ENCODE data around the gene PHKB.
"Not testable (repeated sequence)": the region's sequence is repeated elsewhere in the genome, so short reads cannot be mapped to it uniquely, and the experiment has no call there.

Gene PHKB

GRCh38 chr16:47470211-47470610 is 9.1 kb downstream of the PHKB start:
- in situ Hi-C loops (cut with MboI; ENCODE audit: low sequenced_read_pairs, unreplicated experiment), result no loop called here
- DNase-seq (ENCODE audit: low spot score), result no peak
- TF ChIP-seq, protein P1, sequence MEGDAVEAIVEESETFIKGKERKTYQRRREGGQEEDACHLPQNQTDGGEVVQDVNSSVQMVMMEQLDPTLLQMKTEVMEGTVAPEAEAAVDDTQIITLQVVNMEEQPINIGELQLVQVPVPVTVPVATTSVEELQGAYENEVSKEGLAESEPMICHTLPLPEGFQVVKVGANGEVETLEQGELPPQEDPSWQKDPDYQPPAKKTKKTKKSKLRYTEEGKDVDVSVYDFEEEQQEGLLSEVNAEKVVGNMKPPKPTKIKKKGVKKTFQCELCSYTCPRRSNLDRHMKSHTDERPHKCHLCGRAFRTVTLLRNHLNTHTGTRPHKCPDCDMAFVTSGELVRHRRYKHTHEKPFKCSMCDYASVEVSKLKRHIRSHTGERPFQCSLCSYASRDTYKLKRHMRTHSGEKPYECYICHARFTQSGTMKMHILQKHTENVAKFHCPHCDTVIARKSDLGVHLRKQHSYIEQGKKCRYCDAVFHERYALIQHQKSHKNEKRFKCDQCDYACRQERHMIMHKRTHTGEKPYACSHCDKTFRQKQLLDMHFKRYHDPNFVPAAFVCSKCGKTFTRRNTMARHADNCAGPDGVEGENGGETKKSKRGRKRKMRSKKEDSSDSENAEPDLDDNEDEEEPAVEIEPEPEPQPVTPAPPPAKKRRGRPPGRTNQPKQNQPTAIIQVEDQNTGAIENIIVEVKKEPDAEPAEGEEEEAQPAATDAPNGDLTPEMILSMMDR (IDR thresholded peaks at IDR 0.05; ENCODE audit: borderline replicate concordance, control extremely low read depth, extremely low read depth, insufficient read depth, missing control alignments), result no peak

DNA sequence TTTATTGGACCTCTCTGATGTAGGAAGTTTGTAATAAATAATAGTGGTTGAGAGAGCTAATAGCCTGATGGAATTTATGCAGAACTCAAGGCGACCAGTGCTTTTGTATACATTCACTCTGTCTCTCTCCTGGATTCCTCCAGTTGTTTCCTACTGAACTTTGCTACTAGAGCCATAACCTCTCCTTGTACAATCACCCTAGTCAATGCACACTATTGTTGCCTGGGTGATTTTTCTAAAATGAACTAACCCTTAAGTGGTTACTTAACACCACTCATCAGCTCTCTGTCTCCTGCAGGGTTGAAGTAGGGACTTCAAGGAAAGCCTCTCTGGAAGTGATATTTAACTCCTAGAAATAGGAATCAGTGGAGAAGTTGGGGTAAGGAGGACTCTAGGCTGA is 9.7 kb downstream of the PHKB start:
- DNase-seq (ENCODE audit: low spot score), result no peak
- TF ChIP-seq, protein P1 (IDR thresholded peaks at IDR 0.05; ENCODE audit: borderline replicate concordance, control extremely low read depth, extremely low read depth, insufficient read depth, missing control alignments), result no peak
- in situ Hi-C loops (cut with MboI; ENCODE audit: low sequenced_read_pairs, unreplicated experiment), result no loop called here

DNA sequence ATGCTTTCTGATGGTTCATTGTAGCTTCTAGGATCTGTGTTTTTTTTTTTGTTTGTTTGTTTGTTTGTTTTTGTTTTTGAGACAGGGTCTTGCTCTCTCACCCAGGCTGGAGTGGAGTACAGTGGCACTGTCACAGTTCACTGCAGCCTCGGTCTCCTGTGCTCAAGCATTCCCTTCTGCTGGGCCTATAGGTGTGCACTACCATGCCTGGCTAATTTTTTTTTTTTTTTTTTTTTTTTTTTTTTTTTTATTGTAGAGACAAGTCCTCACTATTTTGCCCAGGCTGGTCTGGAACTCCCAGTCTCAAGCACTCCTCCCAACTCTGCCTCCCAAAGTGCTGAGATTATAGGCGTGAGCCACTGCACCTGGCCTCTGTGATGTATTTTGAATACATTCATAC is 11.9 kb downstream of the PHKB start:
- in situ Hi-C loops (cut with MboI; ENCODE audit: low sequenced_read_pairs, unreplicated experiment); DNase-seq (ENCODE audit: low spot score): not testable (repeated sequence)

- in situ Hi-C loops (cut with MboI; ENCODE audit: low sequenced_read_pairs, unreplicated experiment), result no loop called here
- no peak for DNase-seq (ENCODE audit: low spot score)
- TF ChIP-seq, protein P1 (IDR thresholded peaks at IDR 0.05; ENCODE audit: borderline replicate concordance, control extremely low read depth, extremely low read depth, insufficient read depth, missing control alignments), result no peak
Observed at GRCh38 chr16:47473792-47474191, 12.7 kb downstream of the PHKB start.

DNA sequence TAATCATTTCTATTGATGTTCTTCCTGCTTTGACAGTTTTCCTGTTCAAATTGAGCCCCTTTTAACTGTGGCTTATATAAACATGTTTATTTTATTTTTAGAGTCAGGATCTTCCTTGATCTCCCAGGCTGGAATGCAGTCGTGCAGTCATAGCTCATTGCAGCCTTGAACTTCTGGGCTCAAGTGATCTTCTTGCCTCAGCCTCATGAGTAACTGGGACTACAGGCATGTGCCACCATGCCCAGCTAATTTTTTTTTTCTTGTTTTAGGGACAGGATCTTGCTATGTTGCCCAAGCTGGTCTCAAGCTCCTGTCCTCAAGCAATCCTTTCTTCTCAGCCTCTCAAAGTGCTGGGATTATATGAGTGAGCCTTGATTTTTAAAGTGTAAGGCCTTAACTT is 14.7 kb downstream of the PHKB start:
- no peak for DNase-seq (ENCODE audit: low spot score)
- TF ChIP-seq, protein P1 (IDR thresholded peaks at IDR 0.05; ENCODE audit: borderline replicate concordance, control extremely low read depth, extremely low read depth, insufficient read depth, missing control alignments), result no peak
- in situ Hi-C loops (cut with MboI; ENCODE audit: low sequenced_read_pairs, unreplicated experiment), result no loop called here

DNA sequence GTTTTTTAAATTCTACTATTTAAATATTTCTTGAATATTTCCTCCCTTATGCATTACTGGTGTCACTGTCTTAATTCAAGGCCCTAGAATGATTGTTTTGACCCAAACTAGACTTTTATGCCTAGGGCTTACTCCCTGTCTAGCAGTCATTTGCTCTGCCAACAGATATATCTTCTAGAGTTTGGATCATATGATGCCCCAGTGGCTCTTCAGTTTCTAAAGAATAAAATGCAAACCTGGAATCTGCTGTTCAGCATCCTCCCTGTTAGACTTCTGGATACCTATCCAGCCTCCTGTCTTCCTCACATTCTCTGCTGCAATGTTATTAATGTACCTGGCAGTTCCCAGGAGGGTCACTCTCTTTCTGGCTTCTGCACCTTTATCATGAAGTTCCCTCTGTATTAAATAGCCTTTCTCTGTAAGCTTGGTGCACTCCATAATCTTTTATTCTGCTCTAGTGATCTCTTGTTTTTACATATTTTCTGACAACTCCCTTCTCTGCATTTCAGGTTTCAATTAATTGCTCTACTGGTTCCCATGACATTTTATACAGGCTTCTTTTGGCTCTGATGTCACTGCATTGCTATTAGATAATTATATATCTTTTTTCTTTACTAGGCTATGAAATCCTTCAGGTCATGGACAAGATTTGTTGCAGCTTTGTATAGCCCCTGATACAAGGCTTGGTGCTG is 15.7 kb downstream of the PHKB start:
- TF ChIP-seq, protein P1 (IDR thresholded peaks at IDR 0.05; ENCODE audit: borderline replicate concordance, control extremely low read depth, extremely low read depth, insufficient read depth, missing control alignments), result no peak
- DNase-seq (ENCODE audit: low spot score), result no peak
- in situ Hi-C loops (cut with MboI; ENCODE audit: low sequenced_read_pairs, unreplicated experiment), result no loop called here

GRCh38 chr16:47477679-47478078 is 16.5 kb downstream of the PHKB start:
- TF ChIP-seq, protein P1 (IDR thresholded peaks at IDR 0.05; ENCODE audit: borderline replicate concordance, control extremely low read depth, extremely low read depth, insufficient read depth, missing control alignments), result no peak
- no peak for DNase-seq (ENCODE audit: low spot score)
- in situ Hi-C loops (cut with MboI; ENCODE audit: low sequenced_read_pairs, unreplicated experiment), result no loop called here
